Measurements from ENCODE around the gene GCN1. TPM values are rescaled to one million over a fixed set of nuclear protein-coding genes. Genes with fewer than 3 reads are reported as not detected.

The GCN1 gene
- total RNA-seq, 4 donors from 2014 or later = 39.5 to 117 (median 63.7) TPM

DNA sequence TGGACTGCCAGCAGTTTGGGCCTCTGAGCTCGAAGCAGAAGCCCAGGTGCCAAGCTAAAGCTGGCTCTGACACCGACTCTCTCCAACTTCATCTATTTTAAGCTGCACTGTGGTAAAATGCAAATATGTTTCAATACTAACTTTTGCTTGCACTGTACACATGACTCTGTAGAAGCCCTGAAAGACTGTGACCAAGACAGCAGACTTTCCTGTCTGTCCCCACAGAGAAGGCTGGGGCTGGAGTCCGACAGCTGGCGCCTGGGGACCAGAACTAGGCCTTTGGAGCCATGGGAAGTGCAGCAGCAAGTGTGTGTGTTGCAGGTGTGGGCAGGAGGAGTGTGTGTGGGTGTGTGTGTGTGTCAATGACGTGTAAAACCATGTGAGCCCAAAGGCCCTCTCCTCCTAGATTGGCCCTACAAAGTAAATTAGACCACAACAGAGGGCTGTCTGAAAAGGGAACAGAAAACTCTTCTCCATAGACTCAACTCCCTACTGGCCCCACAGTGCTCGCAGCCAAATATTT is 61.6 kb downstream of the GCN1 start:
- TF ChIP-seq CTCF (IDR thresholded peaks at IDR 0.05) (no peak), POLR2A (IDR thresholded peaks at IDR 0.05) (no peak)
- Histone ChIP-seq H3K36me3 (peaks cover 70 to 100% (median 82%) of the 10 kb centered on the region in 3 donors), H3K9me3 (no peaks in the 10 kb centered on the region), H3K4me3 (no peak overlapping the region), H3K4me1 (no peaks in the 10 kb centered on the region), H3K27ac (no peak overlapping the region), H3K27me3 (no peaks in the 10 kb centered on the region)
- intact Hi-C loops (cut with DNase I) = no loop called here
- WGBS, 2 donors = 77 to 97% methylated on average over 5 to 6 of the region's 6 CpGs
- DNase-seq = no peak

DNA sequence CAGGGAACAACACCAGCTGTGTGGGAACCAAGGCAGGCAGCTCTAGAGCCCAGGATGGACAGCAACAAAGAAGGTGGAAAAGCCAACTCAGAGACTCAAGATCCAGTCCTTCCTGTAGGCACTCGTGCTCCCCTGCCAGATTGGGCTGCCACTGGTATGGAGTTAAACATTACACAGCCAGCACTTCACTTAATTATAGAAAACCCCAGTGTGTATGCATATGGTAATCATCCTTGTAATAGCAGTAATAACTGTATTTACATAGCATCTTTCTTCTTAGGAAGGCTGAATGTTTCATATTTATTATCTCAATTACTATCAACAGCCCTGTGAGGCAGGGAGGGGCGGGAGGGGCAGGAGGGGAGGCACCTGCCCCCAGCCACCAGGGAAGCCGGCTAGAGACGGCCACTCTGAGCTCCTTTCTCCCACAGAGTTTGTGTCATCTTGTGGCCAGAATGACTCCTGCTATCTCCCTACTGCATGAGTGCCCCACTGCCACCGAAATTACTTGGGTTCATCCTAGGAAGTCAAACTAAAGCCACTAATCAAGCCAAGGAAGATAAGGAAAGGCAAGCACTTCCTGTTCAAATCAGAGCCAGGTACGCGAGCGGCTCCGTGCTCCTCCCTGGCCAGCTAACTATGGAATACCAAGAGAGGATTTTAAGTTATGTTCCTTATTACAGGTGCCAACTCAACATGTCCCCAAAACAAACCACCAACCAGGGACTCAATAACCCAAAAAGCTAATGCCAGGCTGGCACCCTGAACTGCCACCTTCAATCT is 62.3 kb downstream of the GCN1 start:
- Histone ChIP-seq H3K4me3 (no peak overlapping the region), H3K27ac (no peak overlapping the region), H3K36me3 (peaks cover 63 to 100% (median 78%) of the 10 kb centered on the region in 3 donors)

DNA sequence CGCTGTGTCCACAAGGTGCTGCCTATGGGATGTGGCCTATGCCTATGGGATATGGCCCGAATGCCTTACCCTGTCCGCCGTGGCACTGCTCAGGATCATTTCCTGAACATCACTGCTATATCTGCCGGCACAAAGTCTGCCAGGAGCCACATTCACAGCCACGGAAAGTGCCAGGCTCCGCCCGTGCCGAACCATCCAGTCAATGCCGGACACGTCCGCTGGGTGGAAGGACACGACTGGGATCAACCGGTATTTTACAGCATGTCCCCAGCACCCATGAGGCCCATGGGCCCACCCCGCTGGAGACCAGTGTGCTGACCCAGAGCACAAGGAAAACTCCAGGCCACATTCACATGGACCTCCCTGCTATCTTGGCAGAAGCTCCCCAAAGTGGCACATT is 63.4 kb downstream of the GCN1 start:
- Histone ChIP-seq H3K4me3 (no peak overlapping the region), H3K36me3 (peaks cover 52 to 100% (median 66%) of the 10 kb centered on the region in 3 donors), H3K4me1 (peaks cover 0 to 12% (median 4%) of the 10 kb centered on the region in 3 donors), H3K27me3 (no peaks in the 10 kb centered on the region), H3K9me3 (no peaks in the 10 kb centered on the region), H3K27ac (no peak overlapping the region)
- intact Hi-C loops (cut with DNase I) = no loop called here
- TF ChIP-seq POLR2A (IDR thresholded peaks at IDR 0.05) (no peak), CTCF (IDR thresholded peaks at IDR 0.05) (no peak)
- 90% methylated on average over 2 of the region's 15 CpGs; no CpG with 5 or more reads in 1 of the 2 donors for WGBS, 2 donors
- DNase-seq = no peak

More for the DNA sequence above, 62.3 kb downstream of the GCN1 start:
- TF ChIP-seq POLR2A (IDR thresholded peaks at IDR 0.05) (no peak), CTCF (IDR thresholded peaks at IDR 0.05) (no peak)
- Histone ChIP-seq H3K27me3 (no peaks in the 10 kb centered on the region), H3K4me1 (peaks cover 0 to 2% (median 0%) of the 10 kb centered on the region in 3 donors), H3K9me3 (no peaks in the 10 kb centered on the region)
- WGBS, 2 donors = 86 to 93% methylated on average over 4 to 7 of the region's 9 CpGs
- no peak for DNase-seq
- intact Hi-C loops (cut with DNase I) = no loop called here

- Histone ChIP-seq H3K36me3 (peaks cover 48 to 92% (median 60%) of the 10 kb centered on the region in 3 donors), H3K27ac (no peak overlapping the region), H3K27me3 (no peaks in the 10 kb centered on the region), H3K4me3 (no peak overlapping the region), H3K4me1 (peaks cover 0 to 14% (median 4%) of the 10 kb centered on the region in 3 donors), H3K9me3 (no peaks in the 10 kb centered on the region)
- TF ChIP-seq CTCF (IDR thresholded peaks at IDR 0.05) (no peak), POLR2A (IDR thresholded peaks at IDR 0.05) (no peak)
- 86% methylated on average over 4 to 5 of the region's 6 CpGs for WGBS, 2 donors
- intact Hi-C loops (cut with DNase I) = no loop called here
- DNase-seq = no peak
These were observed 64.5 kb downstream of the GCN1 start for GRCh38 chr12:120130011-120130410.

DNA sequence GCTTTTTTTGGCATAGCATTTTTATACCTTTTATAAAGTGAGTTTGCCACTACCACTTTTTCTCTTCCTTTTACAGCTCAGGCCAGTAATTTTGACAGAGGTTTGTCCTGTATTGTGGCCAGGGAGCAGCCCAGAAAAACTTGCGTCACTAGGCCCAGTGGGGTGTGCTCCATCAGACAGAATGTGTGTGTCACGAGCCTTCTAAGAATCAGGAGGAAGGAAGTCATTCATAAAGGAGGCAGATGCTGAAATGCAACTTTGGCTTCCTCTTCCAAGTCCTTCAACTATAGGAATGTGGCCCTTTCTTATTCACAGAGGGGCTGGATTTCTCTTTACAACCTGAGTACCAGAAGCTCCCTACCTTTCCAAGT is 67.9 kb downstream of the GCN1 start:
- WGBS, 2 donors = 59 to 78% methylated on average over 2 of the region's 2 CpGs
- H3K36me3 ChIP-seq = peaks cover 14 to 58% (median 28%) of the 10 kb centered on the region in 3 donors
- H3K27me3 ChIP-seq = no peaks in the 10 kb centered on the region
- H3K4me1 ChIP-seq = peaks cover 2 to 24% (median 4%) of the 10 kb centered on the region in 3 donors
- intact Hi-C loops (cut with DNase I) = no loop called here
- no peaks in the 10 kb centered on the region for H3K9me3 ChIP-seq
- peak overlapping the region; percentile 51 to 71 (median 56) for H3K27ac ChIP-seq
- DNase-seq = no peak
- TF ChIP-seq POLR2A (IDR thresholded peaks at IDR 0.05) = no peak
- TF ChIP-seq CTCF (IDR thresholded peaks at IDR 0.05) = no peak
- no peak overlapping the region for H3K4me3 ChIP-seq
